Prostate gland (tissue), 2 donors: ENCODE measurements around the gene OTUD5. TPM values are rescaled to one million over a fixed set of nuclear protein-coding genes. Genes with fewer than 3 reads are reported as not detected.

Source experiments
- DNase-seq: peaks from one replicate; pipeline ENCODE4 v3.0.0-alpha.2; 2019; ENCODE audit warnings: low spot score
- H3K27ac ChIP-seq, 2 donors: fragments of 200-600 bp; sonication (generic); 2 replicates each; pipeline ENCODE4 v1.5.1; 2017 to 2019
- H3K27me3 ChIP-seq: fragments of 200-600 bp; sonication (generic); replicated peaks from 2 replicates; pipeline ENCODE4 v1.5.1; 2019; ENCODE audit not compliant: insufficient read depth
- H3K36me3 ChIP-seq, 2 donors: fragments of 200-600 bp; sonication (generic); 1 replicate in 1 of 2; 2 replicates in 1 of 2; pipeline versions ENCODE4 v1.5.1 to v1.8.1; 2017 to 2019
- H3K4me1 ChIP-seq: fragments of 200-600 bp; sonication (generic); replicated peaks from 2 replicates; pipeline ENCODE4 v1.5.1; 2019
- H3K4me3 ChIP-seq, 2 donors: fragments of 200-600 bp; sonication (generic); 2 replicates each; pipeline ENCODE4 v1.5.1; 2017 to 2019
- H3K9me3 ChIP-seq: fragments of 200-600 bp; sonication (generic); 2 replicates; pipeline ENCODE4 v1.5.1; 2017
- CTCF ChIP-seq, 4 experiments: fragments of 200-600 bp in 2 of 4; fragments of 450-650 bp in 2 of 4; sonication (generic) in 2 of 4; IDR thresholded peaks; 1 replicate in 3 of 4; 2 replicates in 1 of 4; pipeline ENCODE4 v1.5.1; 2016 to 2019; ENCODE audit warnings: antibody characterized with exemption in 4 of 4, mild to moderate bottlenecking in 2 of 4, moderate library complexity in 2 of 4
- POLR2A ChIP-seq: fragments of 450-650 bp; IDR thresholded peaks from one replicate; pipeline ENCODE4 v1.6.1; 2016; ENCODE audit warnings: antibody characterized with exemption, mild to moderate bottlenecking
- POLR2AphosphoS5 ChIP-seq: sonication (generic); formaldehyde crosslinking; IDR thresholded peaks from one replicate; pipeline ENCODE4 v1.6.1; 2017; ENCODE audit warnings: antibody characterized with exemption
- WGBS: methylation state at CpG from one replicate; pipeline ENCODE4 v1.1.5; 2018; 5-methylcytosine and 5-hydroxymethylcytosine counted together
- intact Hi-C: fragments of 100-400 bp; cut with DNase I; formaldehyde crosslinking; loops from one replicate; pipeline ENCODE4 v1.14.2; 2022
- total RNA-seq, 2 donors: library from RNA; depleted of rRNA; stranded (reverse); fragments of >200 nt; gene quantifications; one replicate each; pipeline ENCODE4 v1.1.0, GENCODE V29; 2016

OTUD5 gene
- total RNA-seq, 2 donors from 2014 or later: 44.1 to 84.2 TPM

- Histone ChIP-seq H3K27ac (no peak overlapping the region), H3K4me1 (no peaks in the 10 kb centered on the region), H3K27me3 (no peaks in the 10 kb centered on the region), H3K4me3 (no peak overlapping the region), H3K36me3 (no peaks in the 10 kb centered on the region), H3K9me3 (no peaks in the 10 kb centered on the region)
- WGBS: 53% methylated on average over 8 of the region's 8 CpGs
- peak; percentile 19 for DNase-seq
- TF ChIP-seq POLR2A: no peak
- peak in 3 of 4 experiments; percentile 35 to 44 (median 44) for TF ChIP-seq CTCF (IDR thresholded peaks at IDR 0.05)
- intact Hi-C loops: no loop called here
Measured at GRCh38 chrX:48945517-48946348, 11.7 kb downstream of the OTUD5 start.

GRCh38 chrX:48942895-48943294 lies 14.5 kb downstream of the OTUD5 start:
- no peaks in the 10 kb centered on the region for H3K4me1 ChIP-seq
- H3K9me3 ChIP-seq: no peaks in the 10 kb centered on the region
- no peak overlapping the region for H3K27ac ChIP-seq
- no peaks in the 10 kb centered on the region for H3K27me3 ChIP-seq
- no peak for DNase-seq
- no peaks in the 10 kb centered on the region for H3K36me3 ChIP-seq
- intact Hi-C loops: no loop called here
- 92% methylated on average over 2 of the region's 2 CpGs for WGBS
- H3K4me3 ChIP-seq: no peak overlapping the region
- TF ChIP-seq CTCF (IDR thresholded peaks at IDR 0.05): no peak
- TF ChIP-seq POLR2A: no peak
- TF ChIP-seq POLR2AphosphoS5: no peak

- intact Hi-C loops: no loop called here
- no peak for DNase-seq
Measured at GRCh38 chrX:48940404-48940955, 16.9 kb downstream of the OTUD5 start.

GRCh38 chrX:48939524-48940228 lies 17.7 kb downstream of the OTUD5 start:
- Histone ChIP-seq H3K27ac (no peak overlapping the region), H3K36me3 (no peaks in the 10 kb centered on the region), H3K4me1 (no peaks in the 10 kb centered on the region), H3K9me3 (no peaks in the 10 kb centered on the region), H3K4me3 (no peak overlapping the region), H3K27me3 (no peaks in the 10 kb centered on the region)
- intact Hi-C loops: no loop called here
- TF ChIP-seq POLR2A (no peak), CTCF (IDR thresholded peaks at IDR 0.05) (no peak), POLR2AphosphoS5 (no peak)
- 73% methylated on average over 3 of the region's 3 CpGs for WGBS
- DNase-seq: no peak

More at GRCh38 chrX:48940404-48940955, 16.9 kb downstream of the OTUD5 start:
- no peak overlapping the region for H3K27ac ChIP-seq
- no peaks in the 10 kb centered on the region for H3K27me3 ChIP-seq
- no peaks in the 10 kb centered on the region for H3K36me3 ChIP-seq
- no peaks in the 10 kb centered on the region for H3K9me3 ChIP-seq
- WGBS: 100% methylated on average over 2 of the region's 2 CpGs
- TF ChIP-seq POLR2AphosphoS5 (no peak), CTCF (IDR thresholded peaks at IDR 0.05) (no peak), POLR2A (no peak)
- H3K4me1 ChIP-seq: no peaks in the 10 kb centered on the region
- H3K4me3 ChIP-seq: no peak overlapping the region
